ENCODE data around the gene SPOCK2. TPM values are rescaled to one million over a fixed set of nuclear protein-coding genes. Genes with fewer than 3 reads are reported as not detected.

SPOCK2 gene
- total and polyA plus RNA-seq, 2 of the 13 experiments (the other 11 are each of a cell fraction or from before 2014, with no cell fraction given) = 8.6 to 30.6 TPM

DNA sequence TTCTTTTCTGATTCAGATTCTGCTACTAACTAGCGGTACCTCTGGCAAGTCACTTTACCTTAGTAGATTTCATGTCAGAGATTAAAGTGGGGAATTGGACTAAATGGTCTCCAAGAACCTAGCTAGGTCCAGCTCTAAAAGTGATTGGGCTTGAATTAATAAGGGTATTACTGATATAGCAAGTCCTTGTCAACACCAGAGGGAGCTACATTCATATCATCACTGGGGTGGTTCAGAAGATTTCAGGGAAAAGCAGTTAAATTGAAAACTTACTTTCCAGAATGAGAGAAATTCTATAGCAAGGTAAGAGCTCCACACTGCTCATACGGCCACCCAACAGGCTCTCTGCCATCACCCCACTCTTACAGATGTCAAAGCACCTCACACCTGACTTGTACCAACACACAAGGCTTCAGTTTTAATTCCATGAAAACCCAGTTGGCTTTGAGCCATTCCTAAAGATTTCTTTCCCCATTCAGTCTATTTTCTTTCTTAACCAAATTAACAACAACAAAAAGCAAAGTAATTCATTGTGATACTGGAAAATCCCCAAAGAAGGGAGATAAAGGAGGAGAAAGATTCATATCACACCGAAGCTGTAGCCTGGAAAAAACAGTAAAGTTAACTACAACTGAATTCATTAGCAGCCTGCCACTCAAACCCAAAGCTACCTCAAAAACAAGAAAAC lies 38.0 kb upstream of the SPOCK2 start (continued):
- TF ChIP-seq, protein P1, sequence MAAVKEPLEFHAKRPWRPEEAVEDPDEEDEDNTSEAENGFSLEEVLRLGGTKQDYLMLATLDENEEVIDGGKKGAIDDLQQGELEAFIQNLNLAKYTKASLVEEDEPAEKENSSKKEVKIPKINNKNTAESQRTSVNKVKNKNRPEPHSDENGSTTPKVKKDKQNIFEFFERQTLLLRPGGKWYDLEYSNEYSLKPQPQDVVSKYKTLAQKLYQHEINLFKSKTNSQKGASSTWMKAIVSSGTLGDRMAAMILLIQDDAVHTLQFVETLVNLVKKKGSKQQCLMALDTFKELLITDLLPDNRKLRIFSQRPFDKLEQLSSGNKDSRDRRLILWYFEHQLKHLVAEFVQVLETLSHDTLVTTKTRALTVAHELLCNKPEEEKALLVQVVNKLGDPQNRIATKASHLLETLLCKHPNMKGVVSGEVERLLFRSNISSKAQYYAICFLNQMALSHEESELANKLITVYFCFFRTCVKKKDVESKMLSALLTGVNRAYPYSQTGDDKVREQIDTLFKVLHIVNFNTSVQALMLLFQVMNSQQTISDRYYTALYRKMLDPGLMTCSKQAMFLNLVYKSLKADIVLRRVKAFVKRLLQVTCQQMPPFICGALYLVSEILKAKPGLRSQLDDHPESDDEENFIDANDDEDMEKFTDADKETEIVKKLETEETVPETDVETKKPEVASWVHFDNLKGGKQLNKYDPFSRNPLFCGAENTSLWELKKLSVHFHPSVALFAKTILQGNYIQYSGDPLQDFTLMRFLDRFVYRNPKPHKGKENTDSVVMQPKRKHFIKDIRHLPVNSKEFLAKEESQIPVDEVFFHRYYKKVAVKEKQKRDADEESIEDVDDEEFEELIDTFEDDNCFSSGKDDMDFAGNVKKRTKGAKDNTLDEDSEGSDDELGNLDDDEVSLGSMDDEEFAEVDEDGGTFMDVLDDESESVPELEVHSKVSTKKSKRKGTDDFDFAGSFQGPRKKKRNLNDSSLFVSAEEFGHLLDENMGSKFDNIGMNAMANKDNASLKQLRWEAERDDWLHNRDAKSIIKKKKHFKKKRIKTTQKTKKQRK (IDR thresholded peaks at IDR 0.05; ENCODE audit: low read length) = no peak
- no peak for TF ChIP-seq MYNN (CRISPR knock-in tag; IDR thresholded peaks at IDR 0.05; ENCODE audit: low read depth)
- TF ChIP-seq, protein P2, sequence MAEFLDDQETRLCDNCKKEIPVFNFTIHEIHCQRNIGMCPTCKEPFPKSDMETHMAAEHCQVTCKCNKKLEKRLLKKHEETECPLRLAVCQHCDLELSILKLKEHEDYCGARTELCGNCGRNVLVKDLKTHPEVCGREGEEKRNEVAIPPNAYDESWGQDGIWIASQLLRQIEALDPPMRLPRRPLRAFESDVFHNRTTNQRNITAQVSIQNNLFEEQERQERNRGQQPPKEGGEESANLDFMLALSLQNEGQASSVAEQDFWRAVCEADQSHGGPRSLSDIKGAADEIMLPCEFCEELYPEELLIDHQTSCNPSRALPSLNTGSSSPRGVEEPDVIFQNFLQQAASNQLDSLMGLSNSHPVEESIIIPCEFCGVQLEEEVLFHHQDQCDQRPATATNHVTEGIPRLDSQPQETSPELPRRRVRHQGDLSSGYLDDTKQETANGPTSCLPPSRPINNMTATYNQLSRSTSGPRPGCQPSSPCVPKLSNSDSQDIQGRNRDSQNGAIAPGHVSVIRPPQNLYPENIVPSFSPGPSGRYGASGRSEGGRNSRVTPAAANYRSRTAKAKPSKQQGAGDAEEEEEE (CRISPR knock-in tag; IDR thresholded peaks at IDR 0.05; ENCODE audit: borderline replicate concordance) = no peak
- TF ChIP-seq TBX2 (CRISPR knock-in tag; IDR thresholded peaks at IDR 0.05; ENCODE audit: borderline replicate concordance) = no peak
- TF ChIP-seq, protein P3, sequence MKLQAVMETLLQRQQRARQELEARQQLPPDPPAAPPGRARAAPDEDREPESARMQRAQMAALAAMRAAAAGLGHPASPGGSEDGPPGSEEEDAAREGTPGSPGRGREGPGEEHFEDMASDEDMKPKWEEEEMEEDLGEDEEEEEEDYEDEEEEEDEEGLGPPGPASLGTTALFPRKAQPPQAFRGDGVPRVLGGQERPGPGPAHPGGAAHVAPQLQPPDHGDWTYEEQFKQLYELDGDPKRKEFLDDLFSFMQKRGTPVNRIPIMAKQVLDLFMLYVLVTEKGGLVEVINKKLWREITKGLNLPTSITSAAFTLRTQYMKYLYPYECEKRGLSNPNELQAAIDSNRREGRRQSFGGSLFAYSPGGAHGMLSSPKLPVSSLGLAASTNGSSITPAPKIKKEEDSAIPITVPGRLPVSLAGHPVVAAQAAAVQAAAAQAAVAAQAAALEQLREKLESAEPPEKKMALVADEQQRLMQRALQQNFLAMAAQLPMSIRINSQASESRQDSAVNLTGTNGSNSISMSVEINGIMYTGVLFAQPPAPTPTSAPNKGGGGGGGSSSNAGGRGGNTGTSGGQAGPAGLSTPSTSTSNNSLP (IDR thresholded peaks at IDR 0.05; ENCODE audit: low read depth, low read length) = 0 out of 2 replicates have a peak, but pooled peaks have one; percentile 14
- TF ChIP-seq, protein P4, sequence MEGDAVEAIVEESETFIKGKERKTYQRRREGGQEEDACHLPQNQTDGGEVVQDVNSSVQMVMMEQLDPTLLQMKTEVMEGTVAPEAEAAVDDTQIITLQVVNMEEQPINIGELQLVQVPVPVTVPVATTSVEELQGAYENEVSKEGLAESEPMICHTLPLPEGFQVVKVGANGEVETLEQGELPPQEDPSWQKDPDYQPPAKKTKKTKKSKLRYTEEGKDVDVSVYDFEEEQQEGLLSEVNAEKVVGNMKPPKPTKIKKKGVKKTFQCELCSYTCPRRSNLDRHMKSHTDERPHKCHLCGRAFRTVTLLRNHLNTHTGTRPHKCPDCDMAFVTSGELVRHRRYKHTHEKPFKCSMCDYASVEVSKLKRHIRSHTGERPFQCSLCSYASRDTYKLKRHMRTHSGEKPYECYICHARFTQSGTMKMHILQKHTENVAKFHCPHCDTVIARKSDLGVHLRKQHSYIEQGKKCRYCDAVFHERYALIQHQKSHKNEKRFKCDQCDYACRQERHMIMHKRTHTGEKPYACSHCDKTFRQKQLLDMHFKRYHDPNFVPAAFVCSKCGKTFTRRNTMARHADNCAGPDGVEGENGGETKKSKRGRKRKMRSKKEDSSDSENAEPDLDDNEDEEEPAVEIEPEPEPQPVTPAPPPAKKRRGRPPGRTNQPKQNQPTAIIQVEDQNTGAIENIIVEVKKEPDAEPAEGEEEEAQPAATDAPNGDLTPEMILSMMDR (CRISPR knock-in tag; IDR thresholded peaks at IDR 0.05) = peak; percentile 27; the same call in 1 of the 2 replicates
- peak; percentile 70 for TF ChIP-seq STAG1 (CRISPR knock-in tag; IDR thresholded peaks at IDR 0.05)
- TF ChIP-seq MIXL1 (CRISPR knock-in tag; IDR thresholded peaks at IDR 0.05) = peak; percentile 23; the same call in 1 of the 2 replicates
- TF ChIP-seq ZFAT (CRISPR knock-in tag; conservative IDR thresholded peaks at IDR 0.05) = no peak
- no peak for TF ChIP-seq CCDC6 (CRISPR knock-in tag; IDR thresholded peaks at IDR 0.05)
- no peak for TF ChIP-seq HMG20B (CRISPR knock-in tag; conservative IDR thresholded peaks at IDR 0.05)
- TF ChIP-seq GTF2F1 (IDR thresholded peaks at IDR 0.05; ENCODE audit: low read length) = no peak
- TF ChIP-seq MATR3 (CRISPR knock-in tag; IDR thresholded peaks at IDR 0.05) = no peak
- TF ChIP-seq NKX3-1 (CRISPR knock-in tag; IDR thresholded peaks at IDR 0.05) = no peak
- TF ChIP-seq ZNF678 (CRISPR knock-in tag; IDR thresholded peaks at IDR 0.05) = no peak
- peak; percentile 49 for TF ChIP-seq SMC3 (IDR thresholded peaks at IDR 0.05; ENCODE audit: low read length)

All from HepG2 (cell line).